ENCODE data around the gene GTF3C4. TPM values are rescaled to one million over a fixed set of nuclear protein-coding genes. Genes with fewer than 3 reads are reported as not detected.

GTF3C4 gene
- total RNA-seq, 1 donor from 2014 or later: 16.3 TPM

DNA sequence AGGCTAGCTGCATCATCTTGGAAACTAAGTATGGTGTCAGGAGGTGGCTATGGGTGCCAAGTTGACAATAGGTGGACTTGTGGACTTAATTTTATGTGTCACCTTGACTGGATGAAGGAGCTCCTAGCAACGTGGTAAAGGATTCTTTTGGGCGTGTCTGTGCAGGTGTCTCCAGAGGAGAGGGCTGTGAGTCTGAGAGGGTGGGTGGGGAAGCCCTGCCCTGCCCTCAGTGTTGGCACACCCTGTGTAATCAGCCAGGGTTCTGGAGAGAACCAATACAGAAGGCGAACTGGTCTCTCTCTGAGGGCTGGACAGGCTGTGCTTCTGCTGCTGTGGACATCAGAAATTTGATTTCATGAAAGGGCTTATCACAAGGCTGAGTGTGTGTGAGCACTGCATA is 61.0 kb downstream of the GTF3C4 start:
- DNase-seq (ENCODE audit: low spot score): no peak

DNA sequence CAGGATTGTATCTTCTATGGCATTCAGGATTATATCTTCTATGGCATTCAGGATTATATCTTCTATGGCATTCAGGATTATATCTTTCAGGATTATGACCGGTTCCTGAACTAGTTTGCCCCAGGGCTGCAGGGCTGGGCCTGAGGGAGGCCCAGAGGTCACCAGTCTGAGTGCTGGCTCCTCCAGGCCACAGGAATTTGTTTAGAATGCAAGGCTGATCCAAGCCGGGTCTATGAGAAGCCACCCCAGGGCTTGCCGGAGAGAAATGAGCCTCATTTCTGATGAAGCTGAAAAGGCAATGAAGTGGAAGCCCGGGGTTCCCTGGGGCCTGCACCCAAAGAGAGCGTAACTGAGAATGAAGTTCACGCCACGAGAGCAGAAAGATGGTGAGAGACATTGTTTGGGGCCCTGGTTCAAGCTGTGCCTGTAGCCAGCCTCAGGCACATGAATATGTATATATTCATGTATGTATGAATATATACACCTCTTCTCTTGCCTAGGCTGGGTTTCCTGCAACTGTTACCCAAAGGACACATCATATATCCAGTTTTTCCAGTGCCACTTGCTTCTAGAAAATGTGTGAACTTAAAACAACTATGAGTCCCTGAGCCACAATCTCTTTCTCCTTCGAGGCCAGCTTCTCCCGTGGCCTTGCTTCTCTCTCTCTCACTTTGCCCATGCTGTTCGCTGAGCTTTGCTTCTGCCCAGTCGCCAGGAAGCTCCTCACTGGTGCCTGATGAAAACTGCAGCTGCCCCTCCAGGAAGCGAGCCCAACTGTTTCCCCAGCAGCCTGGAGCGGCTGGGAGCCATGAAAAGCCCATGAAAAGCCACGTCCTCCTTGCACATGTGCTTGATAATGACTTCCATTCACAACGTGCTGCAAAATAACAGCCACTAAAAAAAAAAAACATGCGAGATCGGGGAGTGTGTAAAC is 62.3 kb downstream of the GTF3C4 start:
- no peak for DNase-seq (ENCODE audit: low spot score)

DNA sequence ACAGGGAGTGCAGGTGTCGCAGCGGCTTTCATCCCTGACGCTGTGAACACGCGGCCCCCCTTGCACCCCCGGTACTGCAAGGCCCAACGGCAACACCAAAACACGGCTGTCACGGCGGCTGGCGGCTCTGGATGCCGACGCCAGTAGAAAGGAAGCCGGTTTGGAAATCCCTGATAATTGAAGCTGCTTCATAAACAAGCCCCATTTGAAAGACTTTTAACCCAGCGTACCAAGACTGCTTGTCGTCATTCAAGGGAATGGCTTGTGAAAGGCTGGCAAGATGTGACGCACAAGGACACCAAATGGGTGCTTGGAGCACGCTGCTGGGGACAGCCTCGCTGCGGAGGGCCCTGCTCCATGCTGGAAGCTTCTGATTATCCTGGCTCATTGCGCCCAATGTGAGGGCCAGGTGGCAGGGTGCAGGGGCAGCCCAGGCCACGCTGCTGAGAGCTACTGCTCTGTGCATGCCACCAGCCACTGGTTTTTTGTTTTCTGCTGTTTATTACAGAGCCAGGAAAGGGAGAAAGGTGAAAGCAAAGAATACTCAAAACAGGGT is 63.1 kb downstream of the GTF3C4 start:
- DNase-seq (ENCODE audit: low spot score): no peak

DNA sequence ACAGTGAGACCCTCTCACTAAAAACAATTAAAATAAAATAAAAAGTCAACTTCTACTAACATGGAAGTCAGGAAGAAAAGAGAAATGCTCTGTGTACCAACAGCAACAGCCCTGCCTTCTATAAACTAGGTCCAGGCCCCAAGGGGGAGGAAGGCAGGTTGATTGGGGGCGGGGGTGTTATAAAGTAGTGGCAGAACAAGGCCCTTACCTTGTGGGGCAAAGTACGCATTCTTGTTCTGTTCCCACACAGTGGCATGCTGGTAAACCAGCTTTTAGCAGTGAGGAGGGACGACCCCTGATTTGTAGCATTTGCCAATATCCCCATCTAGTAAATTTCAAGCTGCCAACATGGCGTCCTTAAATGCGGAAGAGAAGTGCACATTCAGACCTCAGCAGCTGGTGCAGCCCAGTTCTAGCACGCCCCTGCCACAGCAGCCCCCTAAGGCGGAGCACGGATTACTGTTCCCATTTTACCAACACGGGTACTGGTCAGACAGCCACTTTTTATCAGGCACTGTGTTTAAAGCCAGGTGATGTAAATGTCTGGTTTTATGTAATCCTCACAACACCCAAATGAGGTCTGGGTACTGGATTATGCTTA is 69.5 kb downstream of the GTF3C4 start:
- no peak for DNase-seq (ENCODE audit: low spot score)

DNA sequence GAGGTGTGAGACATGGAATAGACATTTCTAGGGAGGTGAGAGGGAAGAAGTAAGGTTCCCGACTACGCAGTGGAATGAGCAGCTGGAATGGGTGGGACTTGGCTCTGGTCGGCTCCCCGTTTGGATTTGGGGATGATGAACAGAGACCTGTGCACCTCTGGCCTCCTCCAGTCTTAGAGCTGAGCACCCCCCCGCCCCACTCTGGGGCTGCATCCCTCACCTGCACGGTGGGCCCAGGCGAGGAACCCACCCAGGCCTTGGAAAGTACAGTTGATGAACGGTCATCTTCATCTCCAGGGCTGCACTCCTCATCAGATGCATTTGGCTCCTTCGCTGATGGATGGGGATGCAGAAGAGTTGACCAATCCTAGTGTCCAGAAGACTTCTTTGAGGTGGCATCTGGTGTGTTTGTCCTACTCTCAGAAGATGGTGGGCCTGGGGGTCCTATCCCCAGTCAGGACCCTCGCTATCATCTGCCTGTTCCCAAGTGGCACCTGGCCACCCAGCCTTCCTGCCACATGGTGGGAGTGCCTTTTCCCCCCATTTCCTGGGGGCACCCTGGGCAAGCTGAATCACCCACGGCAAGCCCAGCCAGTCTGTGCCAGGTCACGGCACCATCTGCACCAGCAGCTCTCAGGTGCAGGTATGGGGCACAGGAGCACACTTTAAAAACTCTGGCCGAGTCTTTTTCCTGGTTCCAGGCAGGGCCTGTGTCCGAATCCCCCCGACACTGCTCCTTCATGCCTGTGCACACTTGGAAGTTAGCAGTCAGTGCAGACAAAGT is 70.5 kb downstream of the GTF3C4 start:
- DNase-seq (ENCODE audit: low spot score): no peak

DNA sequence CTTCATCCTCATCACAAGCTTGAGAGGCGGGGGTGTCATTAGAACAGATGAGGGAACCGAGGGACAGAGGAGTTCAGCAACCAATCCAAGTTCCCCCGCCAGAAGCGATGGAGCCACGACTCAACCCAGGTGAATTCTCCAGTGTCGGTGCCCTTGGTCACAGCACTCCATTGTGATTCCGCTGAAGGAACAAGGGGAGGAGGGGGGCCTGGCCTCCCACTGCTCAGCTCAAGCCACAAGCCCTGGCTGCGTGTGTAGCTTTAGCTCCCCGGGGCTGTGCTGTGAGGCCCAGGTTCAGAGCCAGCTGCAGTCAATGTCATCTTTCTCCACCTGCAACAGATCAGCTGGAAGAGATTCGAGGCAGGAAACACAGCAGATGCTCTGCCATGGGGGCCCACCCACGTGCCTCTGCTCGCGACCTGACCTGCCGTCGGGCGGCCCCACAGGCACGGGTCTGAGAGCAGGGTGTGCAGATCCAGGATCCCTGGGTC is 72.6 kb downstream of the GTF3C4 start:
- DNase-seq (ENCODE audit: low spot score): no peak

DNA sequence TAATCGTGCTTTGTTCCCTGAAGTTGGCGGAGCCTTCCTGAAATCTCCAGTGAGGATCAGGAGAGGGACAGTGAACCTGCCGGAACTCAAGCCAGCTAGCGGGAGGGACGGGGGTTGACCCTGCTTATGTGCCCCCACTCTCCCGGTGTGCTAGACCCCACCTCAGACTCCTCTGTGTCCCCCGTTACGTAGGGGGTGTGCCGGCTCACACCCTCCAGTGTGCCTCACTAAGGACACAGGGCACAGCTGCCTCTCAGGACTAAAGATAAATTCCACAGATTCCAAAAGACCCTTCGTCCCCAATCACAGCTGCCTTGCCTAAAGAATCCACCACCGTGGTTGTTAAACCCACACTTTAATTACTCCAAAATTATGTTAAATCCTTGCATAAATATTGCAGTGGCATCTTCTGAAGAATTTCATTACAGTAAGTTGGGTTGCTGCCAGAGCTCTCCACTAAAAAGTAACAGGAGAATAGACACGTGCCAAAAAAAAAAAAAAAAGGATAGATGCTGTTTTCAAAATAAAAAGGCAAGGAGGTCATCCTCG is 73.7 kb downstream of the GTF3C4 start:
- no peak for DNase-seq (ENCODE audit: low spot score)

Other genes starting within 250 kb of the GTF3C4 start
- not detected for gene BARHL1, start 87.9 kb upstream of the GTF3C4 start, total RNA-seq
- gene DDX31, start 481 bp upstream of the GTF3C4 start, total RNA-seq: 11.3 TPM
- gene AK8, start 207.8 kb downstream of the GTF3C4 start, total RNA-seq: 0.98 TPM
- 10.4 TPM for gene SPACA9, start 208.4 kb downstream of the GTF3C4 start, total RNA-seq

All from mucosa of gallbladder (tissue), 1 donor.